NCI-H524 (cell line): Measurements from ENCODE around the gene TEX22.

ENCODE experiments used
- DNase-seq, 2 experiments: peaks; one replicate each; lab custom pipeline; 2025; lab: John Stamatoyannopoulos, UW

TEX22 gene

GRCh38 chr14:105399466-105399775, 1.1 kb downstream of the TEX22 start:
- DNase-seq, result no peak

GRCh38 chr14:105400016-105400415, 1.7 kb downstream of the TEX22 start:
- no peak for DNase-seq

GRCh38 chr14:105401699-105402098, 3.4 kb downstream of the TEX22 start:
- DNase-seq, result no peak

- no peak for DNase-seq
Observed at GRCh38 chr14:105408592-105408991, 10.3 kb downstream of the TEX22 start.

GRCh38 chr14:105409364-105409763, 11.0 kb downstream of the TEX22 start:
- no peak for DNase-seq

GRCh38 chr14:105410642-105411016, 12.3 kb downstream of the TEX22 start:
- no peak for DNase-seq

- peak; percentile 38 to 63 for DNase-seq
Observed at GRCh38 chr14:105411017-105411941, 12.9 kb downstream of the TEX22 start.

GRCh38 chr14:105411985-105412770, 13.8 kb downstream of the TEX22 start:
- no peak for DNase-seq

GRCh38 chr14:105412771-105413543, 14.6 kb downstream of the TEX22 start:
- DNase-seq, result no peak

- DNase-seq, result no peak
Observed at GRCh38 chr14:105413544-105413886, 15.2 kb downstream of the TEX22 start.

GRCh38 chr14:105414456-105415371, 16.4 kb downstream of the TEX22 start:
- DNase-seq, result peak; percentile 75 to 87

GRCh38 chr14:105415481-105416428, 17.4 kb downstream of the TEX22 start:
- DNase-seq, result no peak

GRCh38 chr14:105416671-105417070, 18.3 kb downstream of the TEX22 start:
- DNase-seq, result no peak

- DNase-seq, result no peak
Observed at GRCh38 chr14:105417690-105418121, 19.4 kb downstream of the TEX22 start.

GRCh38 chr14:105418269-105419194, 20.2 kb downstream of the TEX22 start:
- DNase-seq, result peak; percentile 69 to 93

GRCh38 chr14:105419195-105420091, 21.1 kb downstream of the TEX22 start, which contains the start of gene MTA1:
Gene MTA1 (plus strand): TSS chr14:105419827. CDS start chr14:105420036, 209 bp downstream.
- peak in 1 of 2 experiments; percentile 54 for DNase-seq

- no peak for DNase-seq
Observed at GRCh38 chr14:105420101-105420973, 22.0 kb downstream of the TEX22 start.
